ENCODE measurements around the gene PRR9.

PRR9 gene

GRCh38 chr1:153231363-153231762, 14.0 kb downstream of the PRR9 start:
- no peak for FAIRE-seq

- FAIRE-seq = no peak
Observed at GRCh38 chr1:153231785-153232184, 14.4 kb downstream of the PRR9 start.

- FAIRE-seq = no peak
Observed at GRCh38 chr1:153232553-153232952, 15.2 kb downstream of the PRR9 start.

- FAIRE-seq = no peak
Observed at GRCh38 chr1:153233448-153233847, 16.1 kb downstream of the PRR9 start.

- no peak for FAIRE-seq
Observed at GRCh38 chr1:153238527-153238926, 21.1 kb downstream of the PRR9 start.

GRCh38 chr1:153242160-153242559, 24.8 kb downstream of the PRR9 start:
- FAIRE-seq = no peak

- no peak for FAIRE-seq
Observed at GRCh38 chr1:153245466-153245865, 28.1 kb downstream of the PRR9 start.

- no peak for FAIRE-seq
Observed at GRCh38 chr1:153246018-153246417, 28.6 kb downstream of the PRR9 start.

GRCh38 chr1:153246825-153247224, 29.4 kb downstream of the PRR9 start:
- FAIRE-seq = no peak

GRCh38 chr1:153248176-153248879, 30.9 kb downstream of the PRR9 start:
- no peak for FAIRE-seq

GRCh38 chr1:153250166-153250565, 32.8 kb downstream of the PRR9 start:
- FAIRE-seq = no peak

GRCh38 chr1:153251087-153251486, 33.7 kb downstream of the PRR9 start:
- FAIRE-seq = no peak

GRCh38 chr1:153251562-153251961, 34.2 kb downstream of the PRR9 start:
- FAIRE-seq = no peak

- no peak for FAIRE-seq
Observed at GRCh38 chr1:153251988-153252387, 34.6 kb downstream of the PRR9 start.

GRCh38 chr1:153253076-153253475, 35.7 kb downstream of the PRR9 start:
- no peak for FAIRE-seq

- FAIRE-seq = no peak
Observed at GRCh38 chr1:153253693-153254092, 36.3 kb downstream of the PRR9 start.

- FAIRE-seq = no peak
Observed at GRCh38 chr1:153259387-153259786, 42.0 kb downstream of the PRR9 start, which contains the start of gene LORICRIN. LORICRIN (plus strand) TSS chr1:153259687; CDS start chr1:153260950, 1,263 bp downstream.

GRCh38 chr1:153260585-153261280, 43.3 kb downstream of the PRR9 start:
- no peak for FAIRE-seq

- FAIRE-seq = no peak
Observed at GRCh38 chr1:153261281-153262069, 44.1 kb downstream of the PRR9 start.

GRCh38 chr1:153262070-153262366, 44.6 kb downstream of the PRR9 start:
- no peak for FAIRE-seq

GRCh38 chr1:153262462-153263157, 45.2 kb downstream of the PRR9 start:
- no peak for FAIRE-seq

- FAIRE-seq = no peak
Observed at GRCh38 chr1:153265457-153265856, 48.1 kb downstream of the PRR9 start.

Data from G401.6 (cell line).